Gastrocnemius medialis (tissue), 4 donors: ENCODE data around the gene ITIH3. TPM values are rescaled to one million over a fixed set of nuclear protein-coding genes. Genes with fewer than 3 reads are reported as not detected.

Experiments used
- ATAC-seq, 2 donors: fragments of 150-250 bp; one replicate each; pipeline ENCODE4 v1.9.1; 2016
- DNase-seq, 2 donors: peaks; one replicate each; pipeline ENCODE4 v3.0.0-alpha.2; 2019
- H3K27ac ChIP-seq, 4 donors: fragments of 200-600 bp; sonication (generic); 1 replicate in 1 of 4; 2 replicates in 3 of 4; pipeline ENCODE4 v1.5.1; 2016 to 2018; ENCODE audit warnings: mild to moderate bottlenecking in 2 of 4, moderate library complexity in 1 of 4
- H3K27me3 ChIP-seq, 3 donors: fragments of 200-600 bp; sonication (generic) in 2 of 3; 1 replicate in 1 of 3; 2 replicates in 2 of 3; pipeline versions ENCODE4 v1.5.1 to v1.6.0; 2016 to 2019; ENCODE audit warnings: mild to moderate bottlenecking in 1 of 3, moderate library complexity in 1 of 3
- H3K36me3 ChIP-seq, 2 donors: fragments of 200-600 bp; sonication (generic) in 1 of 2; one replicate each; pipeline ENCODE4 v1.5.1; 2017 to 2018
- H3K4me1 ChIP-seq, 2 donors: fragments of 200-600 bp; sonication (generic) in 1 of 2; one replicate each; pipeline ENCODE4 v1.5.1; 2016 to 2017; ENCODE audit warnings: mild to moderate bottlenecking in 2 of 2
- H3K4me3 ChIP-seq, 4 donors: fragments of 200-600 bp; sonication (generic) in 3 of 4; 1 replicate in 1 of 4; 2 replicates in 3 of 4; pipeline ENCODE4 v1.5.1; 2016 to 2019; ENCODE audit warnings: mild to moderate bottlenecking in 2 of 4
- H3K9me3 ChIP-seq, 3 donors: fragments of 200-600 bp; sonication (generic) in 2 of 3; 1 replicate in 1 of 3; 2 replicates in 2 of 3; pipeline ENCODE4 v1.5.1; 2016 to 2019
- POLR2A ChIP-seq, 2 donors: fragments of 450-650 bp; IDR thresholded peaks; one replicate each; pipeline ENCODE4 v1.6.1; 2017; ENCODE audit warnings: antibody characterized with exemption in 2 of 2, mild to moderate bottlenecking in 2 of 2, moderate library complexity in 2 of 2
- in situ Hi-C, 4 donors: fragments of 200-750 bp; cut with MboI; loops; one replicate each; pipeline versions ENCODE4 v1.15.0 to v1.8.0; 2017; ENCODE audit warnings: low sequenced_read_pairs in 4 of 4
- intact Hi-C: fragments of 100-400 bp; cut with DNase I; formaldehyde crosslinking; loops from one replicate; pipeline ENCODE4 v1.15.1; 2023; ENCODE audit warnings: low total_unique reads
- total RNA-seq, 4 donors: library from RNA; depleted of rRNA; stranded (reverse); fragments of >200 nt; gene quantifications; one replicate each; pipeline versions ENCODE4 v1.1.0 to v1.2.3, GENCODE V29; 2016
- TF ChIP-seq, protein P1 (sequence below), 5 experiments: fragments of 450-650 bp in 3 of 5; fragments of 200-600 bp in 2 of 5; sonication (generic) in 2 of 5; IDR thresholded peaks in 4 of 5; conservative IDR thresholded peaks in 1 of 5; 1 replicate in 4 of 5; 2 replicates in 1 of 5; pipeline ENCODE4 v1.5.1; 2016 to 2019; ENCODE audit warnings: antibody characterized with exemption in 5 of 5, mild to moderate bottlenecking in 3 of 5, moderate library complexity in 3 of 5

ITIH3 gene
- total RNA-seq, 4 donors from 2014 or later = 0.66 to 3.1 (median 1.5) TPM

DNA sequence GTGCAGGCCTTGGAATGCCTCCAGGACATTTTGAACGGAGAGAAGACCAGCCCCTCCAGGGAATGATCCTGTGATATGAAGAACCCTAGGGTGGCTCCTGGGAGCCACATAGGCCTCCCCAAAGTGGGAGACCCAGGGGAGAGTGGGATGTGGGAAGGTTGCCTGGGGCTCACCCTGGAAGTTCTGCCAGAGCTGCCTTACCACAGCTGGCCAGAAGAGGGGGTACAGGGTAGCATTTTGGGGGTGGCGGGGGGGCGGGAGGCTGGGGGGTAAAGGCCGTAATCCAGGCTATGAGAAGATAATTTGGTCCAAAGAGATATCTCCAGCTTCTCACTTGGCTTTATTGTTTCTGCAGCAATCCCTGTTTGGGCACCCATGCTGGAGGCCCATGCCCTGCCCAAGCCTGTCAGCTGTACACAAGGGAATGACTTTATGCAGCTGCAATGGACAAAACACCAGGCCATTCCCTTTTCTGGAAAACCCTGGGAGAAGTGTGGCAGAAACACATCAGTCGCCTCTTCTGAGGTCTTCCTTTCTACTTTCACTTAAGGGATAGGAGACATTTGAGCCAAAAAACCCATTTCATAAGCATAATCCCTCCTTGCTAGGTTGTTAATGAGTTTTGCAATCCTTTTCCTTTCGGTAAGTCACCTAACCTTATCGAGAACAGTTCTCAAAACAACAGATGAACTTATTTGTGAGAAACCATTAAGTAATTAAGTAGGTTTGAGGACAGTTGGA, 51.3 kb downstream of the ITIH3 start:
- Histone ChIP-seq H3K27me3 (no peaks in the 10 kb centered on the region), H3K4me1 (peaks cover 84 to 86% of the 10 kb centered on the region in 2 donors), H3K9me3 (no peaks in the 10 kb centered on the region), H3K27ac (peak overlapping the region; percentile 96 to 98 (median 97)), H3K4me3 (peak overlapping the region in 1 of 4 donors; percentile 22), H3K36me3 (no peaks in the 10 kb centered on the region)
- no peak for TF ChIP-seq POLR2A (IDR thresholded peaks at IDR 0.05)
- TF ChIP-seq, protein P1, sequence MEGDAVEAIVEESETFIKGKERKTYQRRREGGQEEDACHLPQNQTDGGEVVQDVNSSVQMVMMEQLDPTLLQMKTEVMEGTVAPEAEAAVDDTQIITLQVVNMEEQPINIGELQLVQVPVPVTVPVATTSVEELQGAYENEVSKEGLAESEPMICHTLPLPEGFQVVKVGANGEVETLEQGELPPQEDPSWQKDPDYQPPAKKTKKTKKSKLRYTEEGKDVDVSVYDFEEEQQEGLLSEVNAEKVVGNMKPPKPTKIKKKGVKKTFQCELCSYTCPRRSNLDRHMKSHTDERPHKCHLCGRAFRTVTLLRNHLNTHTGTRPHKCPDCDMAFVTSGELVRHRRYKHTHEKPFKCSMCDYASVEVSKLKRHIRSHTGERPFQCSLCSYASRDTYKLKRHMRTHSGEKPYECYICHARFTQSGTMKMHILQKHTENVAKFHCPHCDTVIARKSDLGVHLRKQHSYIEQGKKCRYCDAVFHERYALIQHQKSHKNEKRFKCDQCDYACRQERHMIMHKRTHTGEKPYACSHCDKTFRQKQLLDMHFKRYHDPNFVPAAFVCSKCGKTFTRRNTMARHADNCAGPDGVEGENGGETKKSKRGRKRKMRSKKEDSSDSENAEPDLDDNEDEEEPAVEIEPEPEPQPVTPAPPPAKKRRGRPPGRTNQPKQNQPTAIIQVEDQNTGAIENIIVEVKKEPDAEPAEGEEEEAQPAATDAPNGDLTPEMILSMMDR (IDR thresholded peaks at IDR 0.05 in 4 of 5, conservative IDR thresholded peaks at IDR 0.05 in 1 of 5) = peak in 2 of 5 experiments; percentile 40 to 55
- DNase-seq (no peak), ATAC-seq (no peak)
- intact Hi-C loops = loop anchor here (5.0 to 10.0 kb wide), 3 partner anchors 286 to 611 kb away; partner anchors contain the start of genes NISCH, RFT1, TNNC1 and TWF2
- in situ Hi-C loops = no loop called here

DNA sequence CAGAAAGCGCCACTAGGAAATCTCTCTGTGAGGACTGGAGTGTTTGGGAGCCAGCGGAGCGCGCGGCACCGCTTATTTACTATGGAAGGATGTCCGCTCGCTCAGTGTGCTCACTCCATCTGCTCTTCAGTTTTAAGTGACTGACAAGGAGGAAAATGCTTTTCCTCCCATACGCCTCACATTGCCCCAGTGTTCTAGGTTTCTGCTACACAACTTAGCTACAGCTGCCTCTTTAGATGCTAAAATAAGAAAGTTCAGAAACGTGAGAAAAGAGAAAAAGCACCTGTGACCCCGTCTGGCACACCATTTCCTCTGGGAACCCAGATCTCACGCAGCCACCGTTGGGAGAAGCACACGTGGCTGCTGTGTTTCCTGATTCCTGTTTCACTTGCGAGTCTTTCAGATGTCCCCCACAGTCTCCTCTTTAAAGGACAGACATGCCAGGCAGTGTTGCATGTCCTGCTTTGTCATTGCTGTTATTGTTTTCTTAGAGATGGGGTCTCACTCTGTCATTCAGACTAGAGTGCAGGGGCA, 51.9 kb downstream of the ITIH3 start:
- intact Hi-C loops (loop anchor here (5.0 to 10.0 kb wide), 3 partner anchors 286 to 612 kb away; partner anchors contain the start of genes NISCH, RFT1, TNNC1 and TWF2), in situ Hi-C loops (no loop called here)

GRCh38 chr3:52847241-52847640, 52.6 kb downstream of the ITIH3 start:
- in situ Hi-C loops = no loop called here
- Histone ChIP-seq H3K27me3 (no peaks in the 10 kb centered on the region), H3K9me3 (no peaks in the 10 kb centered on the region), H3K4me1 (peaks cover 71 to 73% of the 10 kb centered on the region in 2 donors), H3K4me3 (no peak overlapping the region), H3K36me3 (peaks cover 0 to 7% of the 10 kb centered on the region in 2 donors), H3K27ac (peak overlapping the region; percentile 96 to 98 (median 97))
- intact Hi-C loops = loop anchor here (5.0 to 10.0 kb wide), 3 partner anchors 285 to 612 kb away; partner anchors contain the start of genes NISCH, RFT1, TNNC1 and TWF2
- TF ChIP-seq, protein P1 (IDR thresholded peaks at IDR 0.05 in 4 of 5, conservative IDR thresholded peaks at IDR 0.05 in 1 of 5) = no peak
- no peak for TF ChIP-seq POLR2A (IDR thresholded peaks at IDR 0.05)
- DNase-seq = no peak
- ATAC-seq = no peak

More for the DNA sequence above, 51.9 kb downstream of the ITIH3 start:
- ATAC-seq (no peak), DNase-seq (no peak)
- Histone ChIP-seq H3K4me3 (no peak overlapping the region), H3K27me3 (no peaks in the 10 kb centered on the region), H3K27ac (peak overlapping the region; percentile 96 to 98 (median 97)), H3K36me3 (no peaks in the 10 kb centered on the region), H3K9me3 (no peaks in the 10 kb centered on the region), H3K4me1 (peaks cover 78 to 80% of the 10 kb centered on the region in 2 donors)
- TF ChIP-seq, protein P1 (IDR thresholded peaks at IDR 0.05 in 4 of 5, conservative IDR thresholded peaks at IDR 0.05 in 1 of 5) = no peak
- no peak for TF ChIP-seq POLR2A (IDR thresholded peaks at IDR 0.05)

DNA sequence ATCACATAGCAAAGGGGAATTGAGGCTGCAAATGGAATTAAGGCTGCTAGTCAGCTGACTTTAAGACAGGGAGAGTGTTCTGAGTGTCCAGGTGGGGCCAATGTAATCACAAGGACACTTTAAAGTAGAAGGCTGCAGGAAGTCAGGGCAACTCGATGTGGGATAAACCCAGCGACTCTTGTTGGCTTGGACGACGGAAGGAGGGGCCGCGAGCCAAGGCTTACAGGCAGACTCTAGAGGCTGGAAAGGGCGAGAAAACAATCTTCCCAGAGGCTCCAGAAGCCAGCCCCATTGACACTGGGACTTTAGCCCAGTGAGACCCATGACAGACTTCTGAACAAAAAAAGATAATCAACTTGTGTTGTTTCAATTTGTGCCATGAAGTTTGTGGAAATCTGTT, 53.1 kb downstream of the ITIH3 start:
- no peaks in the 10 kb centered on the region for H3K27me3 ChIP-seq
- in situ Hi-C loops (no loop called here), intact Hi-C loops (loop anchor here (5.0 to 10.0 kb wide), 3 partner anchors 285 to 613 kb away; partner anchors contain the start of genes NISCH, RFT1, TNNC1 and TWF2)
- H3K36me3 ChIP-seq = peaks cover 0 to 10% of the 10 kb centered on the region in 2 donors
- no peaks in the 10 kb centered on the region for H3K9me3 ChIP-seq
- peak overlapping the region; percentile 96 to 98 (median 97) for H3K27ac ChIP-seq
- ATAC-seq (no peak), DNase-seq (no peak)
- no peak for TF ChIP-seq POLR2A (IDR thresholded peaks at IDR 0.05)
- TF ChIP-seq, protein P1 (IDR thresholded peaks at IDR 0.05 in 4 of 5, conservative IDR thresholded peaks at IDR 0.05 in 1 of 5) = no peak
- no peak overlapping the region for H3K4me3 ChIP-seq
- peaks cover 66 to 68% of the 10 kb centered on the region in 2 donors for H3K4me1 ChIP-seq
